NCI-H2107 treated with DMSO at 0.1 percent for 48 hours (cell line): ENCODE measurements around the gene PTMA.
A peak's percentile ranks its signal among the peaks of the same experiment; 100 is the strongest.

Experiments
- DNase-seq: peaks from one replicate; lab custom pipeline; 2025; ENCODE audit not compliant: unreplicated experiment; lab: John Stamatoyannopoulos, UW

The PTMA gene

DNA sequence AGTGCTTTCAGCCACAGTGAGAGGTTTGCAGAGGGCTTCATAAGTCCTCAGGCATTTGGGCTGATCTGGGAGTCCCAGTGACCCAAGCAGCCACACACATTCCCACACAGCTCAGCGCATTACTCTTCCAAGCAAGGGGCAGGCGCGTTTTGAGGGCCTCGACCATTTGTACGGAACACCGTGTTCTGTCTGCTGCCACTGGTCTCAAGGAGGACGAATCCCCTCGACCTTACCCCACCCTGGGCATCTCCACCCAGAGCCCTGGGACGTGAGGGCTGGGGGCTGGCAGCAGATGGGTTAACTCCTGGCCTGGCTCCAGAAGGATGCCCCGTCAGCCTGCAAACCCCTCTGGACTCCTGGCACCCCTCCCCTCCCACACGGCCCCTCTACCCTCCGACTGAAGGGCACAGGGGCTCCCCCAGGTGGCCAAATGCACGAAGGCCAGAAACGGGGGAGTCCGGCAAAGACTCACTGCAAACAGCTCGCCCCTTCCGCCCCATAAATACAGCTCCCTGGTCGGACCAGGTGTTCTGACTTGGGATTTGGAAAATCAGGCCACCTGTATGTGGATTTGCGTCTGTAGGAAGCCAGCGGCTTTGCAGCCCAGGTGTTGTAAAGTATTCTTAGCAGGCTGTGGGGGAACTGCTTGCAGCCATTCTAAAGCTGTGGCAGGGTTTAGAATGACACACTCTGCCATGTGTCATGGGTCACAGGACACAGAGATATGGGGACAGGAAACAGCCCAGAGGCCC lies 33.6 kb upstream of the PTMA start:
- peak; percentile 45 for DNase-seq

DNA sequence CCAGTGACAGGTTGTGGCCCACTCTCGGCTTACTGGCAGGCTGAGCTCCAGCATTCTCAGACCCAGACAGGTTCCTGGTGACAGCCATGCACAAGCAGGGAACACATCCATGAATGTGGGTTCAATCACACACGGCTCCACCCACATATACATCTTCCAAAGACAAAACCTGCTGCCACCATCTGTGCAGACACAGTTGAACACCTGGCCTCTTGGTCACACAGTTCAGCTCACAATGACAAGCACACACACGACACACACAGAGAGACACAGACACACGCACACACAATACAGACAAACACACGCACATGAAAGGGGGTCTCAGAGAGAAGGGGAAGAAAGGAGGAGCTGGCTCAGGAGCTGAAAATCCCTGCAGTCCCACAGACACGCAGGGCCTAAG lies 32.1 kb upstream of the PTMA start:
- DNase-seq = no peak

DNA sequence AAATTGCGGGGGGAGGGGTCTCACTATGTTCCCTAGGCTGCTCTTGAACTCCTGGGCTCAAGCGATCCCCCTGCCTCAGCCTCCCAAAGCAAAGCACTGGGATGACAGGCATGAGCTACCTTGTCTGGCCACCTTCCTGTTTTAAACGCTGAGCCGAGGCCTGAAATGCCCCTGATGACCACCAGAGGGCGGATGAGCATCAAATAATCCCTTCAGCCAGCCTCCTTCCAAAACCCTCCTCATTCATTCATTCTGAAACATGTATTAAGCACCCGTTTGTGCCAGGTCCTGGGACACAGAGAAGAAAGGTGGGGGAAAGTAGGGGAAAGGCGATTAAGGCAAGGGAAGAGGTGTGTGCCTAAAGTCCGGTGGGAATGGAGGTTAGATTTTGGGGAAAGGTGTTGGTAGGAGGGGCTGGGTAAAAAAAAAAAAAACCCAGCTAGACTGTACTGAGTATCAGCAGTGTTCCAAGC lies 30.7 kb upstream of the PTMA start:
- DNase-seq = peak; percentile 70

DNA sequence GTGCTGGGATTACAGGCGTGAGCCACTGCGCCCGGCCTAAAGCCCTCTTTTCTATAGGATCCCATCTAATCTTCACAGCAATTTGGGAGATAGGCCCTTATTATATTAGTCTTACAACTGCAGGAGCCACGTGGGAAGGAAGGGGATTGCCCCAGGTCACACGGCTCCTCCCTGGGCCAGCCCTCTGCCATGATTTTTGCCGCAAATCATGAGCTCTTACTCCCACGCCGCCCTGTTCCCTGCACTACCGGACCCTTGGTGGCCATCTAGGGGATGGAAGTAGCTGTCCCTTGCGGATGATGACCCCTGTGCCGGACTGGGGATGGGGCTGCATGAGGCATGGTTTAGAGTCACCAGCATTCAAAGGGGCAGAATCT lies 28.4 kb upstream of the PTMA start:
- DNase-seq = peak; percentile 19

DNA sequence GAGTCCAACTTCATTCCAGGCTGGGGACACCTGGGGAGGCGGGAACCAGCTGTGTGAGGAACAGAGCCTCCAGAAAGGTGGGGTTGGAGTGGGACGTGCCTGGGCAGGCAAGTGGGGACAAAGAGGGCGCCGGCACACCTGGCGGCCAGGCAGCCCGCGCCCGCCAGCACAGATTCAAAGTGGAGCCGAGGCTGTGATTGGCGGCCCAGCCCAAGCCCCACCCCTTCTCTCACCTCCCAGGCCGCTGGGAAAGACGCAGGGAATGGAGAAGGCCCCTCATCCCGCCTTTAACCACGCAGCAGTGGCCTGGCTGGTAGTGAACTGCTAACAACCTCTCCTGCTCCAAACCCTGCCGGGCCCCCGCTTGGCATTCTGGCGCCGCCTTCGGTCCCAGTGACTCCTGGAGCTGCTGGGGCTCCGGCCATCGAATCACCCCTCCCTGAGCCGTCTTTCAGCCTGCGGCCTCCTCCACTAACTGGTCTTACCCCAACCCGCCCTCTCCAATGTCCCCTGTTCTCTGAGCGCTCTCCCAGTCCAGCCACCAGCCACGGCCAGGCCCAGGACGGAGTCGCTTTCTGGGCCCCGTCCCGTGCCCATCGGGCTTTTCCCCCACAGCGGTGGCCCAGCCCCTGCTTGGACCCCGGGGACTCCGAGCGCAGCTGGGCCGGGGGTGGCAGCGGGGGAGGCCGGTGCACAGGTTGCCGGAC lies 27.9 kb upstream of the PTMA start:
- DNase-seq = peak; percentile 48

DNA sequence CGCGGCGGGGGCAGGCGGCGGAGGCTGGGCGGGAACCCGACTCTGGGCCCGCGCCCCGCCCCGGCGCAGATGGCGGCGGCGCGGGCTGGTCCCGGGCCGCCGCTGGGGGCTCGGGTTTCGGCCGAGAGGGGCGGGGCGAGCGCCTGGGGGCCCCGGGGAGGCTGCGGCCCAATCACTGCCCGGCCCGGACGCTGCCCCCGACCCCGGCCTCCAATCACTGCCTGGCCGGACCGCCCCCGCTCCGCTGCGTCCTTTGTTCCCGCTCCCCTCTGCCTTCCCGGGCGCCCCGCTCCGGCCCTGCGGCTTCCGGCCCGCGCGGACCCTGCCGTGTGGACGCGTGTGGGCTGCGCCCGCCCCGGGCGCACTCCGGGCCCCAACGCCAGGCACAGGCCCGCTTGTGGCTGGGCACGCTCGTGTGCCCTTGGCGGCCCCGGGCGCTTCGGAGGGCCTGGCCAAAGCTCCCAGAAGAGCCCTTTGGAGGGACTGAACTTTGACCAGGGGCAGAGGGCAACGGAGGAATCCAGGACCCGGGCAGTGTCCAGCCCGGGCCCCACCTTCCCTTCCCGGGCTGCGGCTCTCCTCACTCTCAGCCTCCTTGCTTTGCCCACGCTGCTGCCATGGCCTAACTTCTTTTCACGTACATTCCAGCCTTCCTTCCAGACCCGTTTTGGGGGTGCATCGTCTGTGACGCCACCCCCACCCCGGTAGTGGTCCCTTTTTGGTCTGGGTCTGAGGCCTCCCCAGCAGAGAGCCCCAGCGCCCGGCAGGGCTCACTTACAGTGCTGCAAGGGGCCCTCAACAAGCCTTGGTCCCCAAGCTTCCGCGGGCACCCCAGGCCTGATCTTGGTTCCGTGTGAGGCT lies 27.1 kb upstream of the PTMA start:
- no peak for DNase-seq

DNA sequence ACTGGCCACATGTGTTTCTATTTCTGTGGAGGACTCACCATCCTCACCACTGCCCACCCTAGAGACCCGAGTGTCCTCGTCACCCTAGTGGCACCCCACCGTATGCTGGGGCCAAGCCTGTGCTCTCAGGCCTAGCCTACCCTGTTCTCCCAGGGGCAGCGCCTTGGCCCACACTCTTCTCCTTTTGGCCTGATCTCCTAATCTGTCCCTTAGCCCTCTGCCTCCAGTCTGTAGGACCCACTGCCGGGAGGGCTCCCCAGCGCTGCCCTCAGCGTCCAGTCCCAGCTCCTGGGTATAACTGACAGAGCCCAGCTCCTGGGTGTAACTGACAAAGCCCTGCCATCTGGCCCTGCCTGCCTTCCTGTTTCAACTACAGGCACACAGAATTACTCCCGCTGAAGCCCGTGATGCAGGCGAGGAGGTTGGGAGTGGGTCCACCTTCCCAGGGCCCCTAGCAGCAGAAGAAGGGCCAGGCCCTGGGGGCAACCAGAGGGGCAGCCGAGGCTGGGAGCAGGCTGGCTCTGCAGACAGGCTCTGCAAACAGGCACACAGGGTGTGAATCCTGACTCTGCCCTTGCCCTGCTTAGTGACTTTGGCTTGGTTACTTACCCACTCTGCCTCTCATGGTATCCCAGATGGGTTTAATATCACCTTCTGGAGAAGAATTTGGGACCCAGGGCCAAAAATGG lies 25.6 kb upstream of the PTMA start:
- no peak for DNase-seq

DNA sequence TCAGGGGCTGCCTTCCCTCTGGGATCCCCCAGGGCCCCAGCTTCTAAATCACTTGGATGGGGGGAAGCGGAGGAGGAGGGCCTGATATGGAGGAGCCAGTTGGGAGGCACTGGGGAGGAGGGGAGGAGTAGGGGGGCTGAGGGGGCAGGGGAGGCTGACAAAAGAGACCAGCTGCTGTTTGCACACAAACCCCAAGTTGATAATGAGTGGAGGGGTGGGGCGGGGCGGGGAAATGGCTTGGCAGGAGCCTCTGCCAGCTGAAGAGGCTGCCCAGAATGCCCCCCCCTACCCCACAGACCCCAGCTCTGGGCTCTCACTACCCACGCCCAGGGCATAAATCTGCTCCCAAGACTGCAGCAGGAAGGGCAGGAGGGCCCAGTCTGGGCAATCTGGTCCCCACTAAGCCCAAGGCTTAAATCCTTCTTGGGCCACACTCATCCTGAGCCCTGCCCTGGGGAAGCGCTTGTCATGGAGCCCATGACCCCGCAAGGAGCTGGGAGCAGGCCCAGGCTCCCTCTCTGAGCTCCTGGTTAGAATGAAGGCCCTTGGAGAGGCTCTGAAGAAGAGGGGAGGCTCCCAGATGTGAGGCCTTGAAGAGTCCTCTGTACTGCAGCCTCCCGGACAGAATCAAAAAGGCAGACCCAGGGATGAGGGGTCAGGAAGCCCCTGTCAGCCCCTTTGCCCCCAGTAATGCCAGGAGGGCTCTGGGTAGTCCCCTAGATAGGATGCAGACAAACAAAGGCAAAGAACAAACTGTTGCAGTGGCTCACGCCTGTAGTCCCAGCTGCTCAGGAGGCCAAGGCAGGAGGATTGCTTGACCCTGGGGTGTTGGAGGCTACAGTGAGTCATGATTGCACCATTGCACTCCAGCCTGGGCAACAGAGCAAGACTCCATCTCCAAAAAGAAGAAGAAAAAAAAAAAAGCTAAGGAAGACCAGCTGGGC lies 24.8 kb upstream of the PTMA start:
- peak; percentile 33 for DNase-seq

DNA sequence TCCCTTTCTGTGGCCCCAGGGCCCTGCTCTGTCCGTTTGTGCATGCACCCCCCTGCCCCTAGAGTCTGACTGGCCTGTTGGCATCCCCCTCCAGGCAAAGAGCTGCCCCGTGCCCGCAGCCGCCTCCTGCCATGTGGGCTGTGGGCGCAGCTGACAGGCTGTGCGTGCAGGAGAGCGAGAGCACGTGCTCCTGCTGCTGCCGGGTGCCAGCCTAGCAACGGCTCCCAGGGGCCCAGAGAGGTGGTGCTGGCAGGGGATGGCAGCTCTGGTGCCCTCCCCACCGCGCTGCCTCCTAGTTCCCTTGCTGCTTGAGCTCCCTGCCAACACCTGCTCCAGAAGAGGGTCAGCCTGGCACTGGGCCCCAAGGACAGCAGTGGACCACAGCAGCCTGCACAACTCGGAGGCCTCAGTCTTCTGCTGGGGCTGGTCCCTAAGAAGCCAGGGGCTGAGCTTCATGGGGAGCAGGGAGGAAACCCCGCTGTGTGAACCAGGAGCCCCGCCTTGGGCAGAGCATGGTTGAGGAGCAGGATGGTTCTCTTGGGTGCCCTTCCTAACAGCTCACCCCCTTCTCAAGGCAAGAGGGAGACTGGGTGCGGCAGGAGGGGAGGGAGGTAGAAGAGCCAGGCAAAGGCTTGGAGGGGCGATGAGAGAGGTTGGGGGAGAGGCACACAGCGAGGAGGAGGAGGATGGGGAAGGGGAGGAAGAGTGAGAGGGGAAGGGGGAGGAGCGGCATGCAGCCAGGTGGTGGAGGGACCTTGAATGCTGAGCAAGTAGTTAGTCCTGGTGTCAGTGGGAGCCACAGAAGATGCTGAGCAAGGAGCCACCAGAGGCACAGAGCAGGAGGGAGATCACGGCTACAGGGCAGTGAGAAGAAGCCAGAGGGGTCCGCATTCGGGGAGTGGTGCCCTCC lies 23.8 kb upstream of the PTMA start:
- DNase-seq = peak; percentile 61

DNA sequence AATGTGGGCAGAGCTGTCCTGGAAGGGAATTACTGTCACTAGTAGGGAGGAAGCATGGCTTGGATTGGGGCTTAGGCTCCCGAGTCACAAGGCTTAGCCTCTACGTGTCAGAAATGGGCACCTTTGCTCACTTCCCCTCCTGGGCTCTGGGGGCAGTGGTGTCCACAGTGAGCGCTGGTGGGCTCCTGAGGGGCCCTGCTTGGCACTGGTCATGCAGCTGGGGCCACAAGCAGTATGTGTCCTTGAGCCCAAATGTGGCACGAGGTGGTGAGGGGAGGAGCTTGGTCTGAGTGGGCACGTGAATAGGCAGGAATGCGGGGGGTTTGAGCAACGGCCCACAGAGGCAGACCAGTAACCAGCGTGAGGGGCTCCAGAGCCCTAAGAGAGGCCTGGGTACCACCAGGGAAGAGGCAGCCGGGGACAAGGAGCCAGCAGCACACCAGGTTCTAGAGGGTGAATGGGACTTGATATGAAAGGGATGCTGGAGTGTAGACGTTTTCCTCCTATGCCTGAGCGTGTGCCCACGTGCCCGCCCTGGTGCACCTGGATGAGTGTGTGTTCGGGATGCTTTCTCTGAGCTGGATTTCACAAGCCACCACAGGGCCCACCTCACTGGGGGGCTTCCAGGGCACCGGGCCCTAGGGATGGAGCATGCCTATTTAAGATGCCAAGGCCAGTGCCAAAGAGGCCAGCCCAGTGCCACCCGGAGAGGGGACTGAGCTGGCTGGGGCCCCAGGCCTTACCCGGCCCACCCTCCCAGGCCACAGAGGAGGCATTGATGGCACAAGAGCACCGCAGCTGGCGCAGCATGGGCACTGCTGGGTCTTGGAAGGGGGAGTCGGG lies 22.8 kb upstream of the PTMA start:
- no peak for DNase-seq

DNA sequence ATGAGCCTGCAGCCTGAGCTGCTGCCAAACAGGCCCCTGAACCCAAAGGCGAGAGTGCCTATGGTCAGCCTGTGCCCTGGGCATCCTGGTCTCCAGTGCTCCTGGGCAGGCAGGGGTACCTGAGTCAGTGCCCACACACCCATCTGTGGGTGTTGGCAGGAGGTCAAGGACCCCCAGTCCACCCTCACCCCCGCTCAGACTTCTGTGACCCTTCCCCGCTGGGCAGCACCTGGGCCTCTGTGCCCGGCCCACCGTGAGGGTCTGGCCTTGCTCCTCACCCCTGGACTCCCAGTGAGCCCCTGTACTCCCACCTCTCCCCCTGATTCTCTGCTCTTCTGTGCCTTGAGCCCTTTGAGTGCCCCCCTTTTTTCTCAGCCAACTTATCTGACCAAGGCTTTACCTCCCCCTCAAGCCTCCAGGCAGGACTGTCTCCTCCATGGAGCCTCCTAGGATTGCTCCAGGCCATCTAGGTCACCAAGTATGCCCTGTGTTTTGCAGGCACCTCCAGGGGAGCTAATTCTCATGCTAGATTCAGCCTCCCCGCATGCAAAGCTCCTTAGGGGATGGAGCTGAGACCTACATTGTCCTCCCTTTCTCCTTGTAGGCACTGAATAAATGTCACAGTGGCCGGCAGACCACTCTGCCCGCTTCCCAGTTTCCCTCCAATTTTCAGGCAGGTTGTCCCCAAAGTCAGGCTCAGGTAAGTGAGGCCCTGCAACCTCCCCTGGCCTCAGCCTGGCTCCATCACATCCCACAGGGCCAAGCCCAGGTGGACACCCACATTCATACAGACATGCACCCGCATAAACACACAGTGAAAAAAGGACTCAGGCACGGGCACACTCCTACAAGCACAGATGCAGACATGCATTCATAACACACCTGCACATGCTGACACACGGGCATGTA lies 21.9 kb upstream of the PTMA start:
- no peak for DNase-seq

DNA sequence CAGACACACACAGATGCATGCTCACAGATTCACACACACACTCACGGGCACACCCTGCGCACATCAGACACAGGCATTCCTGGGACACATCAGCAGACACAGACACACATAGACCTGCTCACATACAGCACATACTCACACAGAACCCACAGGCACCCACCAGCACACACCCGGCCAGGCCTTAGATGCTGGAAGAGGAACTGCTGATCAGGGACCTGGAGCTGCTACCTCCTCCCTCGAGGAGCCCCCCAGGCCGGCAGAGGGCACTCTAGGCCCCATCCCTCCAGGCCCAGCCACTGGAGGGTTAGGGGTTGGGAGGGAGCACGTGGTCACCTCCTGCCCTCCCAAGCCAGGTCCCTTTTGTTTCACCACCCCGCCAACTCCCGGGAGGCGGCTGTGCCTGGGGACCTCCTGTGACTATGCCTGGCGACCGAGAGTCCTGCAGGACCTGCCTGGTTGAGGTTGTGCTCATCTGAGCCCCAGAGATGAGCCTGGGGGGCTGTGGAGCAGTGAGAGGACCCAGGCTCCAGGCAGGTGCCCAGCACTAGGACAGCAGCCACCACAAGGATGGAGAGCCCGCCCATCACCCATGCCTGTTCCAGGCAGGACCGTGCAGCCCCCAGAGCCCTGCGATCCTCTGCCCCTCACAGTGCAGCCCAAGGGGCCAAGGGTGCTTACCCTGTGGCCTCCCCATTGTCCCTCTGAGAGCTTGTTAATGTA lies 21.0 kb upstream of the PTMA start:
- DNase-seq = no peak

DNA sequence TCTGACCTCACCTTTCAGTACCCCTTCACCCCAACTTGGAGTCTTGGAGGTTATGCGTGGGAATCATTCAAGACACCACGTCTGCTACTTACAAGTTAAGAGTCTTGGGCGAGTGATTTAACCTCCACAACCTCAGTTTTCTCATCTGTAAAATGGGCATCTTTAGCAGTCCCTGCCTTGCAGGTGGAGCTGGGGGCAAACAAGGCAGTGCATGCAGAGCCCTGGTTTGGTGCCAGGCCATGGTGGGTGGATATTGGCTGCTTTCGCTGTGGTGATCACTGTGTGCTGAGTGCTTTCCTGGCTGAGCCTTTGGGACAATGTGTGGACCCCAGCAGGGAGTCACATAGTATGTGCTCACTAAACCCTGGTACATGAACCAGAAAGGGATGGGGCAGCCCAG lies 20.4 kb upstream of the PTMA start:
- DNase-seq = no peak

DNA sequence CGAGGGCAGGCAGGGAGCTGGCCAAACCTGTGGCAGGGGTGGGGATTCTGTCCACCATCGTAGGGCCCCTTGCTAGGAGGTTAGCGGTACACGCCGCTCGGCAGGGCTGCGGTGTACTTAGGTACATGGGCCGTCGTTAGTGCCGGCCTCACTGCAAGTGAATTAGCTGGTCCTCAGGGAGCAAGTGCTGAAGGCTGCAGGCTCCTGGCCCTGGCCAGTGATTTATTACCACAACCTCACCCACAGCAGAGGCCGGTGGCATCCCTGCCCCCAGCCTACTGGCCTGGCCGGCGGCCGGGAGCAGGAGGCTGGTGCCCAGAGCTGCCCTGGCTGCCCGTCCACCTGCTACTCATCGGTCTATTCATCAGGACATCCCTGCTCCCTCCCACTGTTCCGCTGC lies 19.6 kb upstream of the PTMA start:
- DNase-seq = no peak

DNA sequence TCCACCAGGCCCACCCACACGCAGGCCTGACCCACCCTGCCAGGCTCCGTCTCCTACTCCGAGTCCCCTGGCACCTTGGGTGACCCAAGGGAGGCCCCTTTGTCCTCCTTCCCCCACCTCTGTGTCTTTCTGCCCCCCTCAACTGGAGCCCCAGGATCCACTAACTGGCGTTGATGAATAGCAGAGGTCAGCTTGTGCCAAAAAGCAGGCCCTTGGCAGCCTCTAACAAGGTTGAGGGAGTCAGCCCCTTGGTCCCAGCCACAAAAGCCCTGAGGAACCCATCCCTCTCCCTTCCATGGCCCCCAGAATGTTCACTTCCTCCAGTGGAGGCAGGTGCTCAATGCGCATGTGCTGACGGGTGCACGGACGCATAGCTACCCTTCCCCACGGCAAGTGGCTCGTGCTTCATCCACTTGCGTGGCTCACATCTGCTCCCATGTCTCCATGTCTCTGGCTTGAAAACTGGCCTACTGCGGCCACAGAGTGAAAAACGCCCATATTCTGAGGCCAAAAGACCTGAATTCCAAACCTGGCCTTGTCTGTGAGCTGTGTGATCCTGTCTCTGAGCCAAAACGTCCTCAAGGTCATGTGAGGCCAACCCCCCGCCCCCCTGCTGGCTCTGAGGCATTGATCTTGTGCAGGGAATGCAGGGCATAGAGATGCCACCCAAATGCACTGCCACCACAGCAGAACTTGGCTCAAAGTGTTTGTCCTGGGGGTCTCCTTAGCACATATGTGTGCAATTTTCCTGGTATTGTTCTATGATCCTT lies 19.0 kb upstream of the PTMA start:
- DNase-seq = no peak
